Activated CD8-positive, alpha-beta memory T cell treated with anti-CD3 and anti-CD28 coated beads, Interleukin-2, amount 10 ng/mL, durations not matched to agents 7 days and 5 days (primary cell): ENCODE results near the gene AP4M1. TPM values are rescaled to one million over a fixed set of nuclear protein-coding genes. Genes with fewer than 3 reads are reported as not detected.

Source experiments
- ATAC-seq: fragments of 150-1000 bp; cut with Tn5 transposase; one replicate; pipeline ENCODE4 v1.10.0; 2021; ENCODE audit warnings: moderate library complexity
- CTCF ChIA-PET: fragments of 350-600 bp; sonication (Branson Sonifier 250); formaldehyde crosslinking; loops from one replicate; lab custom pipeline; 2021; ENCODE audit warnings: antibody characterized with exemption; lab: Charles Lee
- DNase-seq: peaks from one replicate; pipeline ENCODE4 v3.0.0-alpha.2; 2020
- H3K27ac Mint-ChIP-seq: one replicate; pipeline ENCODE4 v1.8.0; 2021; ENCODE audit warnings: mild to moderate bottlenecking, mixed read lengths
- H3K27me3 Mint-ChIP-seq: one replicate; pipeline ENCODE4 v1.8.0; 2021; ENCODE audit warnings: mixed read lengths
- H3K36me3 Mint-ChIP-seq: one replicate; pipeline ENCODE4 v1.8.0; 2021; ENCODE audit warnings: mild to moderate bottlenecking, mixed read lengths
- H3K4me1 Mint-ChIP-seq: one replicate; pipeline ENCODE4 v1.8.0; 2021; ENCODE audit warnings: mixed read lengths
- H3K4me3 Mint-ChIP-seq: one replicate; pipeline ENCODE4 v1.8.0; 2021; ENCODE audit warnings: mild to moderate bottlenecking, moderate library complexity, mixed read lengths
- H3K9me3 Mint-ChIP-seq: one replicate; pipeline ENCODE4 v1.8.0; 2022; ENCODE audit warnings: low read depth, mixed read lengths
- total RNA-seq, 2 experiments: library from RNA; stranded (reverse); gene quantifications; one replicate each; pipeline ENCODE4 v1.2.3, GENCODE V29; 2021

AP4M1 gene
- total RNA-seq, 2 experiments from 2014 or later, result 9.9 to 10.6 TPM

DNA sequence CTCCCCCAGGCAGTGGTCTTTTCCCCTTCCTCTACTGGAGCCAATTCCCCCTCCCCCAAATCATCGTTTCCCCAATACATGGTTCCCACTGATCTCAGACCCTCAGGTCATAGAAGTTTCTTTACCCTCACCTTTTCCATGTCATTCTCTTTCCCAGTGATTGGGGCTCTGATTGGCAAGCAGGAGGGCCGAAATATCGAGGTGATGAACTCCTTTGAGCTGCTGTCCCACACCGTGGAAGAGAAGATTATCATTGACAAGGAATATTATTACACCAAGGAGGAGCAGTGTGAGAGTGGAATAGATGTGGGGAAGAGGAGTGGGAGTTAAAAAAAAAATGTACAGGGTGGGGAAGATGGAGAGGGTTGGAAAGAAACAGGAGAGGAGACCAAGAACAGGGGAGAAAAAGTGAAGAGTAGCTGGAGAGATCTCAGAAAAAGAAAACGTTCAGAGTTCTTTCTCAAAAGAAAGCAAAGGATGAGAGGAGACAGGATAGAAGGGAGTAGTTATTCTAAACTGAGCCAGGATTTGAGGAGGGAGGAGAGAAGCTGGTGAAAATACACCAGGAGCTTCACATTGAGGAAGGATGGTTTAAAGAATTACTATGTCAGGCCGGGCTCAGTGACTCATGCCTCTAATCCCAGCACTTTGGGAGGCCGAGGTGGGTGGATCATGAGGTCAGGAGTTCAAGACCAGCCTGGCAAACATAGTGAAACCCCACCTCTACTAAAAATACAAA is 11.8 kb upstream of the AP4M1 start:
- Mint-ChIP-seq H3K27ac (peak overlapping the region; percentile 88), H3K27me3 (no peaks in the 10 kb centered on the region), H3K4me3 (peak overlapping the region; percentile 86), H3K36me3 (peaks cover 37% of the 10 kb centered on the region), H3K9me3 (no peaks in the 10 kb centered on the region), H3K4me1 (peaks cover 48% of the 10 kb centered on the region)
- no peak for ATAC-seq
- CTCF ChIA-PET, result interaction anchor here (0.7 to 4.7 kb wide), 5 partner anchors 9 to 73 kb away, joined by 4 to 20 read pairs (median 4); partner anchors contain the start of genes AP4M1 and MCM7
- DNase-seq, result no peak

GRCh38 chr7:100090527-100091410 is 10.7 kb upstream of the AP4M1 start:
- Mint-ChIP-seq H3K9me3 (no peaks in the 10 kb centered on the region), H3K27me3 (no peaks in the 10 kb centered on the region), H3K4me3 (peak overlapping the region; percentile 3), H3K27ac (peak overlapping the region; percentile 42), H3K4me1 (peaks cover 51% of the 10 kb centered on the region), H3K36me3 (peaks cover 46% of the 10 kb centered on the region)
- no peak for ATAC-seq
- CTCF ChIA-PET, result interaction anchor here (0.7 to 4.7 kb wide), 5 partner anchors 8 to 41 kb away, joined by 3 to 20 read pairs (median 4); partner anchors contain the start of genes AP4M1 and MCM7
- DNase-seq, result no peak

DNA sequence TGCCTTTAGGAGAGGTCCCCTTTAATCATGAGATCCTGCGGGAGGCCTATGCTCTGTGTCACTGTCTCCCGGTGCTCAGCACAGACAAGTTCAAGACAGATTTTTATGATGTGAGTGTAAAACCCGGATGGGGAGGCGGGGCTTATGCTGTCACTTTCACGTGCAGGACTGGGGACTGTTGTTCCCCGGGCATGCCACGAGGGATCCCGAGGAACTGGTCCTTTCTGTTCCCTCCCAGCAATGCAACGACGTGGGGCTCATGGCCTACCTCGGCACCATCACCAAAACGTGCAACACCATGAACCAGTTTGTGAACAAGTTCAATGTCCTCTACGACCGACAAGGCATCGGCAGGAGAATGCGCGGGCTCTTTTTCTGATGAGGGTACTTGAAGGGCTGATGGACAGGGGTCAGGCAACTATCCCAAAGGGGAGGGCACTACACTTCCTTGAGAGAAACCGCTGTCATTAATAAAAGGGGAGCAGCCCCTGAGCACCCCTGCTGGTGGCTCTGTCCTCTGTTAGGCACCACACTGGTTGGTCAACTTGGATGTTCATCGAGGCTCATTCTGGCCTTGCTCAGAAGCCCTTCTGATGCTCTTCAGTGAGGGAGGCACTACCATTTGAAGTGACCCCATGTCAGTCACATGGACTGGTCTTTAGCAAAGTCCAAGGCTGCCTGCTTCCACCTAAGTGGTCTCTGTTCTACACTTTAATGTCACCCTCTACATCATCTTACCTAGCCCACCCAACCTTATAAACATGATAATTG is 9.8 kb upstream of the AP4M1 start:
- ATAC-seq, result no peak
- Mint-ChIP-seq H3K4me3 (no peak overlapping the region), H3K4me1 (peaks cover 53% of the 10 kb centered on the region), H3K9me3 (no peaks in the 10 kb centered on the region), H3K27ac (no peak overlapping the region), H3K27me3 (no peaks in the 10 kb centered on the region), H3K36me3 (peaks cover 55% of the 10 kb centered on the region)
- DNase-seq, result no peak
- CTCF ChIA-PET, result interaction anchor here (1.4 to 4.7 kb wide), 2 partner anchors 10 to 40 kb away, joined by 4 to 20 read pairs; partner anchors contain the start of genes AP4M1 and MCM7

- Mint-ChIP-seq H3K4me3 (no peak overlapping the region), H3K4me1 (peaks cover 58% of the 10 kb centered on the region), H3K9me3 (no peaks in the 10 kb centered on the region), H3K36me3 (peaks cover 66% of the 10 kb centered on the region), H3K27ac (no peak overlapping the region), H3K27me3 (no peaks in the 10 kb centered on the region)
- ATAC-seq (no peak), DNase-seq (no peak)
- CTCF ChIA-PET, result interaction anchor here (1.0 kb wide), 1 partner anchor 10 kb away, joined by 4 read pairs; no protein-coding TSS in a partner anchor
Observed at GRCh38 chr7:100093054-100093453, 8.4 kb upstream of the AP4M1 start.

DNA sequence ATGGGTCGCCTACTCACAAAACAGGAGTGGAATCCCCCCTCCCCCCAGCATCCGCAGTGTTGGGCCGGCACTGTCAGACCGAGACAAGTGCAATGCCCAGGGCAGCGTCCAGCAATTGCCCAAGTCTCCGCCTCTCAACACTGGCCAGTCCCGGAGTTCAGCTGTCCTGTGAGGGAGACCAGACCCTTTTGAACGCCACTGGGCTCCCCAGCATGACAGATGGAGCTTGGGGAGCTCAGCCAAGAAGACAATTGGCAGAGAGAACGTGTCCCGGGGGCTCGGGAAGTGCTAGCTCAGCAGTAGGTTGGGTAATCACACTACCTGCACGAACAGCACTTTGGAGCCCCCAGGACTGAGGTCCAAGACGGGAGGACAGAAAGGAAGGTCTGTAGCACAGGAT is 7.9 kb upstream of the AP4M1 start:
- no peaks in the 10 kb centered on the region for H3K27me3 Mint-ChIP-seq
- H3K36me3 Mint-ChIP-seq, result peaks cover 70% of the 10 kb centered on the region
- H3K9me3 Mint-ChIP-seq, result no peaks in the 10 kb centered on the region
- ATAC-seq, result no peak
- no peak overlapping the region for H3K4me3 Mint-ChIP-seq
- peaks cover 58% of the 10 kb centered on the region for H3K4me1 Mint-ChIP-seq
- no peak for DNase-seq
- CTCF ChIA-PET, result no interaction called here
- H3K27ac Mint-ChIP-seq, result no peak overlapping the region

DNA sequence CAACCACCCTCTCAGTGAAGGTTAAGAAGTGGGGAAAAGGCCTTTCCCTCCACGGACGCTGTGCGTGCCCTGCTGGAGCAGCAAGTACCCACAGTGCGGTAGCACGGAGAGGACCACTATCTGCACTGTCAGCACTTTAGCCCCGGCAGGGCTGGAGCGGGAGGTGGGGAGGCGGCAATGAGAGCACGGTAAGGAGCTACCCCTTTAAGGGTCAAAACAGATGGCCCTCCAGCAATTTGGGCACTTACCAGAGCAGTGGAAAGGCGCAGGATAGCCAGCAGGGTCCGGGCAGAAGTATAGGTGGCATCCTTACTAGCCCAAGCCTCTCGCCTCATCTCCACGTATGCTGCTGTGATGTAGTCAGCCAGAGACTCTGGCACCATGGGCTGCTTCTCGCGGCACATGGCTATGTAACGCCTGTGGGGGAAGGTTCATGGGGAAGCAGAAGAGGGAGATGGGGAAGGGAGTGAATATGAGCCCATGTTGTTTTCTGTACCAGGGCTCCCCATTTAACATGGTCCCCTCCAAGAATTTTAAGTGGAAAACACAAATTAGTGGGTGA is 7.4 kb upstream of the AP4M1 start:
- peak overlapping the region; percentile 17 for H3K27ac Mint-ChIP-seq
- no peak for DNase-seq
- peaks cover 63% of the 10 kb centered on the region for H3K4me1 Mint-ChIP-seq
- H3K4me3 Mint-ChIP-seq, result no peak overlapping the region
- peaks cover 75% of the 10 kb centered on the region for H3K36me3 Mint-ChIP-seq
- ATAC-seq, result no peak
- no peaks in the 10 kb centered on the region for H3K27me3 Mint-ChIP-seq
- CTCF ChIA-PET, result no interaction called here
- H3K9me3 Mint-ChIP-seq, result no peaks in the 10 kb centered on the region

GRCh38 chr7:100095289-100095688 is 6.2 kb upstream of the AP4M1 start:
- Mint-ChIP-seq H3K27ac (no peak overlapping the region), H3K4me1 (peaks cover 65% of the 10 kb centered on the region), H3K27me3 (no peaks in the 10 kb centered on the region), H3K36me3 (peaks cover 85% of the 10 kb centered on the region), H3K4me3 (no peak overlapping the region), H3K9me3 (no peaks in the 10 kb centered on the region)
- DNase-seq (no peak), ATAC-seq (no peak)
- CTCF ChIA-PET, result interaction anchor here (0.8 to 1.0 kb wide), 2 partner anchors 12 to 36 kb away, joined by 3 to 5 read pairs; no protein-coding TSS in a partner anchor

- H3K27me3 Mint-ChIP-seq, result no peaks in the 10 kb centered on the region
- no peak overlapping the region for H3K4me3 Mint-ChIP-seq
- no peak for ATAC-seq
Observed at GRCh38 chr7:100095704-100096103, 5.7 kb upstream of the AP4M1 start.

GRCh38 chr7:100098913-100099312 is 2.5 kb upstream of the AP4M1 start:
- H3K27me3 Mint-ChIP-seq, result no peaks in the 10 kb centered on the region
- H3K36me3 Mint-ChIP-seq, result peaks cover 61% of the 10 kb centered on the region
- peak overlapping the region; percentile 26 for H3K27ac Mint-ChIP-seq
- peak overlapping the region; percentile 90 for H3K4me3 Mint-ChIP-seq
- H3K4me1 Mint-ChIP-seq, result peaks cover 48% of the 10 kb centered on the region
- DNase-seq, result no peak
- ATAC-seq, result no peak
- H3K9me3 Mint-ChIP-seq, result no peaks in the 10 kb centered on the region
- CTCF ChIA-PET, result interaction anchor here (0.8 to 3.0 kb wide), 3 partner anchors 9 to 79 kb away, joined by 3 to 14 read pairs (median 4); partner anchors contain the start of gene STAG3

More at GRCh38 chr7:100095704-100096103, 5.7 kb upstream of the AP4M1 start:
- peaks cover 88% of the 10 kb centered on the region for H3K36me3 Mint-ChIP-seq
- H3K9me3 Mint-ChIP-seq, result no peaks in the 10 kb centered on the region
- H3K27ac Mint-ChIP-seq, result no peak overlapping the region
- DNase-seq, result no peak
- H3K4me1 Mint-ChIP-seq, result peaks cover 62% of the 10 kb centered on the region
- CTCF ChIA-PET, result interaction anchor here (0.8 to 1.0 kb wide), 2 partner anchors 13 to 35 kb away, joined by 3 to 5 read pairs; no protein-coding TSS in a partner anchor

DNA sequence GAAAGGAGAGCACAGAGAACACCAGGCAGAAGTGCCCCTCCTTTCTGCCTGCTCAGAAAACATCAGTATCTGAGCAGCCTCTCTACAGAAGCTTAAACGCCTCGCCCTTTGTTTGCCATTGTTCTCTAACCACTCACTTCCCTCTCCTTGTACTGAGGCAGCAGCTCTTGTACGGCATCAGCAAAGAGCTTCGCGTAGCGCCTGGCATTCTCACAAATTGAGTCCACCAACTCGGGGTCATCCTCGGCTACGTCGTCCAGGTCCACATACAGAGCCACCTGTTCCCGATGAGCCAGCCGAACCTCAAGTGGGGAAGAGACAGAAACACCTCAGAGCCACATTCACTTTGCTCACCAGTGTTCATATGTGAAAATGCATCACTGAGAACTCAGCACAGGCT is 2.0 kb upstream of the AP4M1 start:
- DNase-seq (no peak), ATAC-seq (no peak)
- peaks cover 48% of the 10 kb centered on the region for H3K4me1 Mint-ChIP-seq
- no peaks in the 10 kb centered on the region for H3K27me3 Mint-ChIP-seq
- CTCF ChIA-PET, result interaction anchor here (0.8 to 3.0 kb wide), 3 partner anchors 9 to 78 kb away, joined by 3 to 14 read pairs (median 4); partner anchors contain the start of gene STAG3
- peaks cover 58% of the 10 kb centered on the region for H3K36me3 Mint-ChIP-seq
- no peak overlapping the region for H3K27ac Mint-ChIP-seq
- H3K4me3 Mint-ChIP-seq, result peak overlapping the region; percentile 90
- H3K9me3 Mint-ChIP-seq, result no peaks in the 10 kb centered on the region

DNA sequence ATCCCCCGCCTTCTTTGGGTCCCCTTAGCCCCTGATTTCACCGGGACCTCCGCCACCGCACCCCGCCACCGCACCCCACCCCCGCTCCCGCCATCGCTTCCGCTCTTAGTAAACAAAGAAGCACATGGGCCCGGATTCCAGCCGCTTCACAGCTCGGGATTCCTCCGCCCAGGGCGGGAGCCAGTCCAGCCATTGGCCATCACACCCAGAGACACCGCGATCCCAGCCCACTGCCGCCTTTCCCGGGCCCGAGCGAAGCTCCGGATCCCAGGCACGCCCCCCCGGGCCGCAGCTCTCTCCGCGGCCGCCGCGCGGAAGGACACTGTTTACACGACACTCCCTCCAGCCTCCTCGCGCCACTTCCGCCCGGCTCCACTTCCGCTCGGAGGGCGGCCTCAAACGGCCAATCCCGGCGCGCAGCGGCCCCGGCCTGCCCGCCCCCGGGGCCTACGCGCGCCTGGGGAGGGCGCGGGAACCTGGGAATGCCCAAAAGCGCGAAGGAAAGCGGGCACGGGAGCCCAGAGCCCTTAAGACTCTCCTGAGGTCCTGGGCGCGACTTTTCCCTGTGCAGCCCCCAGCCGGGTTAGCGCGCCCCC is 925 bp upstream of the AP4M1 start:
- ATAC-seq (peak; percentile 79), DNase-seq (peak; percentile 92)
- Mint-ChIP-seq H3K27me3 (no peaks in the 10 kb centered on the region), H3K27ac (peak overlapping the region; percentile 93), H3K4me3 (peak overlapping the region; percentile 90), H3K36me3 (peaks cover 50% of the 10 kb centered on the region), H3K4me1 (peaks cover 48% of the 10 kb centered on the region), H3K9me3 (no peaks in the 10 kb centered on the region)
- CTCF ChIA-PET, result interaction anchor here (0.9 to 6.8 kb wide), 7 partner anchors 11 to 186 kb away, joined by 3 to 60 read pairs (median 7); partner anchors contain the start of genes COPS6, MBLAC1 and ZSCAN21
